Stimulated activated naive CD8-positive, alpha-beta T cell treated with anti-CD3 and anti-CD28 coated beads, Interleukin-15, Interleukin-2, amounts not matched to agents 100 ng/mL and 50 ng/mL, for 24 hours (primary cell): ENCODE measurements around the gene ST8SIA1.

ENCODE experiments used
- H3K27ac Mint-ChIP-seq: one replicate; pipeline ENCODE4 v1.8.0; 2021; ENCODE audit warnings: mild to moderate bottlenecking, mixed read lengths
- H3K27me3 Mint-ChIP-seq: one replicate; pipeline ENCODE4 v1.8.0; 2021; ENCODE audit warnings: mixed read lengths
- H3K36me3 Mint-ChIP-seq: one replicate; pipeline ENCODE4 v1.8.0; 2021; ENCODE audit warnings: low read depth, mixed read lengths
- H3K4me1 Mint-ChIP-seq: one replicate; pipeline ENCODE4 v1.8.0; 2021; ENCODE audit warnings: low read depth, mixed read lengths
- H3K4me3 Mint-ChIP-seq: one replicate; pipeline ENCODE4 v1.8.0; 2021; ENCODE audit warnings: mild to moderate bottlenecking, mixed read lengths
- H3K9me3 Mint-ChIP-seq: one replicate; pipeline ENCODE4 v1.8.0; 2021; ENCODE audit warnings: mixed read lengths

The ST8SIA1 gene

GRCh38 chr12:22282283-22282682 is 52.2 kb downstream of the ST8SIA1 start:
- no peak overlapping the region for H3K4me3 Mint-ChIP-seq
- H3K36me3 Mint-ChIP-seq, result no peaks in the 10 kb centered on the region
- H3K9me3 Mint-ChIP-seq, result no peaks in the 10 kb centered on the region
- H3K4me1 Mint-ChIP-seq, result no peaks in the 10 kb centered on the region
- H3K27ac Mint-ChIP-seq, result no peak overlapping the region
- H3K27me3 Mint-ChIP-seq, result peaks cover 8% of the 10 kb centered on the region

- H3K27ac Mint-ChIP-seq, result no peak overlapping the region
- H3K36me3 Mint-ChIP-seq, result no peaks in the 10 kb centered on the region
- H3K4me1 Mint-ChIP-seq, result no peaks in the 10 kb centered on the region
- H3K27me3 Mint-ChIP-seq, result no peaks in the 10 kb centered on the region
- no peaks in the 10 kb centered on the region for H3K9me3 Mint-ChIP-seq
- H3K4me3 Mint-ChIP-seq, result no peak overlapping the region
Measured at GRCh38 chr12:22276867-22277266, 57.6 kb downstream of the ST8SIA1 start.

- Mint-ChIP-seq H3K27me3 (no peaks in the 10 kb centered on the region), H3K9me3 (no peaks in the 10 kb centered on the region), H3K4me1 (no peaks in the 10 kb centered on the region), H3K36me3 (no peaks in the 10 kb centered on the region), H3K27ac (no peak overlapping the region), H3K4me3 (no peak overlapping the region)
Measured at GRCh38 chr12:22276313-22276712, 58.2 kb downstream of the ST8SIA1 start.

- Mint-ChIP-seq H3K9me3 (no peaks in the 10 kb centered on the region), H3K27me3 (no peaks in the 10 kb centered on the region), H3K4me1 (no peaks in the 10 kb centered on the region), H3K4me3 (no peak overlapping the region), H3K36me3 (no peaks in the 10 kb centered on the region), H3K27ac (no peak overlapping the region)
Measured at GRCh38 chr12:22275843-22276242, 58.7 kb downstream of the ST8SIA1 start.

GRCh38 chr12:22272335-22273151 is 62.0 kb downstream of the ST8SIA1 start:
- no peak overlapping the region for H3K4me3 Mint-ChIP-seq
- H3K36me3 Mint-ChIP-seq, result no peaks in the 10 kb centered on the region
- no peak overlapping the region for H3K27ac Mint-ChIP-seq
- peaks cover 4% of the 10 kb centered on the region for H3K4me1 Mint-ChIP-seq
- peaks cover 3% of the 10 kb centered on the region for H3K27me3 Mint-ChIP-seq
- H3K9me3 Mint-ChIP-seq, result no peaks in the 10 kb centered on the region

- H3K4me1 Mint-ChIP-seq, result peaks cover 4% of the 10 kb centered on the region
- H3K4me3 Mint-ChIP-seq, result no peak overlapping the region
- no peak overlapping the region for H3K27ac Mint-ChIP-seq
- no peaks in the 10 kb centered on the region for H3K36me3 Mint-ChIP-seq
- H3K9me3 Mint-ChIP-seq, result no peaks in the 10 kb centered on the region
- peaks cover 5% of the 10 kb centered on the region for H3K27me3 Mint-ChIP-seq
Measured at GRCh38 chr12:22271023-22271422, 63.5 kb downstream of the ST8SIA1 start.

- Mint-ChIP-seq H3K4me1 (peaks cover 4% of the 10 kb centered on the region), H3K4me3 (no peak overlapping the region), H3K36me3 (no peaks in the 10 kb centered on the region)
Measured at GRCh38 chr12:22268973-22269372, 65.5 kb downstream of the ST8SIA1 start.

GRCh38 chr12:22268406-22268805 is 66.1 kb downstream of the ST8SIA1 start:
- Mint-ChIP-seq H3K4me3 (no peak overlapping the region), H3K9me3 (no peaks in the 10 kb centered on the region), H3K4me1 (peaks cover 4% of the 10 kb centered on the region), H3K27me3 (peaks cover 14% of the 10 kb centered on the region), H3K27ac (no peak overlapping the region), H3K36me3 (no peaks in the 10 kb centered on the region)

More at GRCh38 chr12:22268973-22269372, 65.5 kb downstream of the ST8SIA1 start:
- no peaks in the 10 kb centered on the region for H3K9me3 Mint-ChIP-seq
- peaks cover 9% of the 10 kb centered on the region for H3K27me3 Mint-ChIP-seq
- no peak overlapping the region for H3K27ac Mint-ChIP-seq

GRCh38 chr12:22266101-22266500 is 68.4 kb downstream of the ST8SIA1 start:
- H3K36me3 Mint-ChIP-seq, result no peaks in the 10 kb centered on the region

GRCh38 chr12:22264380-22264779 is 70.1 kb downstream of the ST8SIA1 start:
- no peak overlapping the region for H3K4me3 Mint-ChIP-seq
- no peaks in the 10 kb centered on the region for H3K9me3 Mint-ChIP-seq
- H3K36me3 Mint-ChIP-seq, result no peaks in the 10 kb centered on the region
- peaks cover 15% of the 10 kb centered on the region for H3K27me3 Mint-ChIP-seq
- H3K27ac Mint-ChIP-seq, result no peak overlapping the region
- H3K4me1 Mint-ChIP-seq, result peaks cover 4% of the 10 kb centered on the region

More at GRCh38 chr12:22266101-22266500, 68.4 kb downstream of the ST8SIA1 start:
- Mint-ChIP-seq H3K27me3 (peaks cover 15% of the 10 kb centered on the region), H3K4me3 (no peak overlapping the region), H3K9me3 (no peaks in the 10 kb centered on the region), H3K27ac (no peak overlapping the region), H3K4me1 (peaks cover 4% of the 10 kb centered on the region)

GRCh38 chr12:22262309-22262708 is 72.2 kb downstream of the ST8SIA1 start:
- H3K36me3 Mint-ChIP-seq, result no peaks in the 10 kb centered on the region
- peaks cover 10% of the 10 kb centered on the region for H3K27me3 Mint-ChIP-seq
- H3K27ac Mint-ChIP-seq, result no peak overlapping the region
- no peaks in the 10 kb centered on the region for H3K9me3 Mint-ChIP-seq
- H3K4me3 Mint-ChIP-seq, result no peak overlapping the region
- H3K4me1 Mint-ChIP-seq, result no peaks in the 10 kb centered on the region

GRCh38 chr12:22257100-22257499 is 77.4 kb downstream of the ST8SIA1 start:
- no peaks in the 10 kb centered on the region for H3K4me1 Mint-ChIP-seq
- H3K27ac Mint-ChIP-seq, result no peak overlapping the region
- H3K27me3 Mint-ChIP-seq, result no peaks in the 10 kb centered on the region
- no peaks in the 10 kb centered on the region for H3K9me3 Mint-ChIP-seq
- H3K36me3 Mint-ChIP-seq, result no peaks in the 10 kb centered on the region
- no peak overlapping the region for H3K4me3 Mint-ChIP-seq

GRCh38 chr12:22256605-22257004 is 77.9 kb downstream of the ST8SIA1 start:
- Mint-ChIP-seq H3K27ac (no peak overlapping the region), H3K9me3 (no peaks in the 10 kb centered on the region), H3K4me1 (no peaks in the 10 kb centered on the region), H3K27me3 (no peaks in the 10 kb centered on the region), H3K4me3 (no peak overlapping the region), H3K36me3 (no peaks in the 10 kb centered on the region)

- Mint-ChIP-seq H3K36me3 (no peaks in the 10 kb centered on the region), H3K27me3 (peaks cover under 1% of the 10 kb centered on the region), H3K4me1 (peaks cover 1% of the 10 kb centered on the region), H3K9me3 (no peaks in the 10 kb centered on the region), H3K4me3 (no peak overlapping the region), H3K27ac (no peak overlapping the region)
Measured at GRCh38 chr12:22256041-22256441, 78.5 kb downstream of the ST8SIA1 start.

- H3K27me3 Mint-ChIP-seq, result peaks cover 8% of the 10 kb centered on the region
Measured at GRCh38 chr12:22255097-22255496, 79.4 kb downstream of the ST8SIA1 start.

GRCh38 chr12:22254478-22254877 is 80.0 kb downstream of the ST8SIA1 start:
- peaks cover 8% of the 10 kb centered on the region for H3K27me3 Mint-ChIP-seq

More at GRCh38 chr12:22255097-22255496, 79.4 kb downstream of the ST8SIA1 start:
- H3K4me1 Mint-ChIP-seq, result peaks cover 4% of the 10 kb centered on the region
- H3K36me3 Mint-ChIP-seq, result no peaks in the 10 kb centered on the region
- no peaks in the 10 kb centered on the region for H3K9me3 Mint-ChIP-seq
- no peak overlapping the region for H3K4me3 Mint-ChIP-seq
- no peak overlapping the region for H3K27ac Mint-ChIP-seq

More at GRCh38 chr12:22254478-22254877, 80.0 kb downstream of the ST8SIA1 start:
- Mint-ChIP-seq H3K4me3 (no peak overlapping the region), H3K9me3 (no peaks in the 10 kb centered on the region), H3K36me3 (no peaks in the 10 kb centered on the region), H3K27ac (no peak overlapping the region), H3K4me1 (peaks cover 4% of the 10 kb centered on the region)
